GM10266 (cell line): Measurements from ENCODE around the gene YEATS2.
"Not testable (repeated sequence)": the region's sequence is repeated elsewhere in the genome, so short reads cannot be mapped to it uniquely, and the experiment has no call there.

Source experiments
- DNase-seq: peaks from one replicate; pipeline ENCODE4 v3.0.0; 2012; ENCODE audit errors: extremely low spot score
- CTCF ChIP-seq: IDR thresholded peaks from 2 replicates; pipeline ENCODE4 v1.5.1; 2012; ENCODE audit warnings: mild to moderate bottlenecking, low read depth; ENCODE audit not compliant: control insufficient read depth, insufficient read depth; ENCODE audit errors: missing control alignments

Gene YEATS2

DNA sequence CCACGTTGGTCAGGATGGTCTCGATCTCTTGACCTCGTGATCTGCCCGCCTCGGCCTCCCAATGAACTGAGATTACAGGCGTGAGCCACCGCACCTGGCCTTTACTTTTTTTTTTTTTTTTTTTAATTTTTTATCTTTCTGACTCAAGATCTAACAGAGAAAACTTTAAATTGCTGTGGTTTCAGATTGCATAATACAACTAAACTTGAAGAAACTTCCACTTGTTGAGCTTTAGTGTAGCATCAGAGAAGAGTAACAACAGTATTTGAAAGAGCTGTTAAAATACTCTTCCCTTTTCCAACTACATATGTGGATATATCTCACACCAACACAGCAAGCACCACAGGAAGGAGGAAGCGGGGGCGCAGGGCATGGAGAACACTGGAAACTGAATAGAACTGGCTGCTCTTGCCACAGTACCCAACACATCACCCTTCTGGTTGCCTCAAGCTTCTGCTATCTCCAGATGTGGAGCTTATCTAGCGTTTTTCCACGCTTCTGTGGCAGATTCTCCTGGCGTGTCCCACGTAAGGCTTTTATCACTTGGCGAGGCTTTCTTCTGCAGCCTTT is 82.4 kb downstream of the YEATS2 start:
- no peak for DNase-seq
- no peak for TF ChIP-seq CTCF

GRCh38 chr3:183781246-183781645 is 83.6 kb downstream of the YEATS2 start:
- TF ChIP-seq CTCF, result no peak
- no peak for DNase-seq

DNA sequence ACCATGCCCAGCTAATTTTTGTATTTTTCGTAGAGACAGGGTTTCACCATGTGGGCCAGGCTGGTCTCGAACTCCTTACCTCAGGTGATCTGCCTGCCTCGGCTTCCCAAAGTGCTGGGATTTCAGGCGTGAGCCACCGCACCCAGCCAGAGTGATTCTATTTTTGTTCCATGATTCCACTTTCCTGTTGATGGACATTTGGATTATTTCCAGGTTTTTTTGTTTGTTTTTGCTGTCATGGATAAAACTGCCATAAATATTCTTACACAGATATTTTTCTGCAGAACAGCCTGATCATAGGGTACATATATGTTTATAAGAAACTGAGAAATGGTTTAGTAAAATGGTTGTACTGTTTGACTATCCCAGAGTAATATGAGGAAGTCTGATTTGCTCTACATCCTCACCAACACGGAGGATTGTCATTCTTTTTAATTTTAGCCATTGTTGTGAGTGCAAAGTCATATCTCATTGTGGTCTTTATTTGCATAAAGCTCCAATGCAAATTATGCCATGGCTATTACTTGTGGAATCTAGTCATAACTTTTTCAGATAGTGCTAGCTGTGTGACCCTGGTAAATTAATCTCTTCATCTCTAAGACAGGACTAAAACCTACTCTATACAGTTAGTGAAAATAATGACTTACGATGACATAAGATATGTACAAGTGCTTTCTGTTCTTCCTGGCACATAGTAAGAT is 85.1 kb downstream of the YEATS2 start:
- TF ChIP-seq CTCF, result no peak

GRCh38 chr3:183784503-183784902 is 86.9 kb downstream of the YEATS2 start:
- not testable (repeated sequence) for DNase-seq

More for the DNA sequence above, 85.1 kb downstream of the YEATS2 start:
- no peak for DNase-seq

- no peak for DNase-seq
Measured at GRCh38 chr3:183789826-183790225, 92.2 kb downstream of the YEATS2 start.

DNA sequence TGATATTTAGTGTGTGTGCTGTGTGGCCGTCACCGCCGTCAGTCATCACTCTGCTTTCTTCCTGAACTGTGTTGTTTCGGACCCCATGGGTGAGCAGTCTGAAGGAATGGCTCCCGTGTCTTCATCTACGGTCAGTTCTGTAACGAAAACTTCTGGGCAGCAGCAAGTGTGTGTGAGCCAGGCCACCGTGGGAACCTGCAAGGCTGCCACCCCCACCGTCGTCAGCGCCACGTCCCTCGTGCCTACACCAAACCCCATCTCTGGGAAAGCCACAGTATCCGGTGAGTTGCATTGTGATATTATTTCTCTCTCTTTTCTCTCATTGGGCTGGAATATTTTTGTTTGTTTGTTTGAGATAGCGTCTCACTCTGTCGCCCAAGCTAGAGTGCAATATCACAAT is 93.1 kb downstream of the YEATS2 start:
- no peak for DNase-seq
- no peak for TF ChIP-seq CTCF

More at GRCh38 chr3:183789826-183790225, 92.2 kb downstream of the YEATS2 start:
- TF ChIP-seq CTCF, result no peak

DNA sequence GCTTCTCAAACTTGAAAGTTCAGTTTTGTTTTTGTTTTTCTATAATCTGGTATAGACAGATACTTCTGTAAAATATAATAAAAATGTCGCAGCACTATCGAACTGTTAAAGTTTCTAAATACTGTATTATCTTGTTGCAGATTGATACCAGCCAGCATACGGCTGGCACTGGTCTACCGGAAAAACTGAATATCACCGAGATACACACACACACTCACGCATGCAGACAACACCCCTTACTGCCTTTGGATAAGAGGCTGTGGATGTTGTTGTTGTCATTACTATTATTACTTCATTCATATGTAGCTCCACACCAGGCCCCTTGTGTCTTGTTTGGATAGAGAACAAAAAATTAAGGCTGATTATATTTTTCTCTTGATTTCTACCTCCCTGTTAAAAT is 95.4 kb downstream of the YEATS2 start:
- TF ChIP-seq CTCF, result no peak
- DNase-seq, result no peak
